ENCODE results near the gene BTNL9. TPM values are rescaled to one million over a fixed set of nuclear protein-coding genes. Genes with fewer than 3 reads are reported as not detected.

Gene BTNL9
- total and polyA plus RNA-seq, 12 donors: 4.2 to 62.7 (median 17.6) TPM

GRCh38 chr5:181027452-181028031 lies 12.5 kb upstream of the BTNL9 start:
- Histone ChIP-seq H3K27me3 (no peaks in the 10 kb centered on the region), H3K4me3 (no peak overlapping the region), H3K4me1 (replicated peaks in 1 of 2) (no peaks in the 10 kb centered on the region), H3K36me3 (replicated peaks in 1 of 2) (no peaks in the 10 kb centered on the region), H3K9me3 (replicated peaks in 1 of 3) (peaks cover 0 to 2% (median 0%) of the 10 kb centered on the region in 3 donors), H3K27ac (no peak overlapping the region)
- whole genome bisulfite sequencing, 4 donors: 83 to 94% (median 86%) methylated on average over 9 to 11 of the region's 11 CpGs
- DNase-seq: no peak
- intact Hi-C loops (cut with DNase I): no loop called here
- TF ChIP-seq CTCF (IDR thresholded peaks at IDR 0.05) (no peak), POLR2A (IDR thresholded peaks at IDR 0.05) (no peak)

- Histone ChIP-seq H3K27ac (no peak overlapping the region), H3K27me3 (no peaks in the 10 kb centered on the region), H3K4me1 (replicated peaks in 1 of 2) (no peaks in the 10 kb centered on the region), H3K4me3 (no peak overlapping the region), H3K36me3 (replicated peaks in 1 of 2) (no peaks in the 10 kb centered on the region), H3K9me3 (replicated peaks in 1 of 3) (no peaks in the 10 kb centered on the region)
- TF ChIP-seq CTCF (IDR thresholded peaks at IDR 0.05) (no peak), POLR2A (IDR thresholded peaks at IDR 0.05) (no peak)
- peak in 1 of 7 donors; percentile 40 for DNase-seq
- WGBS, 4 donors: 79 to 87% (median 82%) methylated on average over 19 to 26 of the region's 26 CpGs
- intact Hi-C loops (cut with DNase I): no loop called here
Measured at GRCh38 chr5:181028032-181028819, 11.8 kb upstream of the BTNL9 start.

- intact Hi-C loops (cut with DNase I): no loop called here
- 81 to 87% (median 85%) methylated on average over 3 of the region's 3 CpGs for WGBS, 4 donors
- no peak for DNase-seq
- TF ChIP-seq CTCF (IDR thresholded peaks at IDR 0.05) (no peak), POLR2A (IDR thresholded peaks at IDR 0.05) (no peak)
- no peak overlapping the region for H3K4me3 ChIP-seq
- no peaks in the 10 kb centered on the region for H3K4me1 ChIP-seq (replicated peaks in 1 of 2)
- H3K36me3 ChIP-seq (replicated peaks in 1 of 2): no peaks in the 10 kb centered on the region
- H3K9me3 ChIP-seq (replicated peaks in 1 of 3): no peaks in the 10 kb centered on the region
- no peak overlapping the region for H3K27ac ChIP-seq
- H3K27me3 ChIP-seq: no peaks in the 10 kb centered on the region
Measured at GRCh38 chr5:181031716-181032115, 8.3 kb upstream of the BTNL9 start.

- Histone ChIP-seq H3K36me3 (replicated peaks in 1 of 2) (no peaks in the 10 kb centered on the region), H3K27ac (no peak overlapping the region), H3K4me1 (replicated peaks in 1 of 2) (no peaks in the 10 kb centered on the region), H3K4me3 (no peak overlapping the region), H3K9me3 (replicated peaks in 1 of 3) (no peaks in the 10 kb centered on the region), H3K27me3 (peaks cover 3% of the 10 kb centered on the region)
- peak in 3 of 7 donors; percentile 51 to 69 (median 53) for DNase-seq
- intact Hi-C loops (cut with DNase I): no loop called here
- WGBS, 4 donors: 77 to 79% (median 78%) methylated on average over 18 to 20 of the region's 20 CpGs
- TF ChIP-seq CTCF (IDR thresholded peaks at IDR 0.05): no peak
- TF ChIP-seq POLR2A (IDR thresholded peaks at IDR 0.05): no peak
Measured at GRCh38 chr5:181035991-181036815, 3.9 kb upstream of the BTNL9 start.
